ENCODE measurements around the gene C2orf76.
"Not testable (repeated sequence)": the region's sequence is repeated elsewhere in the genome, so short reads cannot be mapped to it uniquely, and the experiment has no call there.

Gene C2orf76

DNA sequence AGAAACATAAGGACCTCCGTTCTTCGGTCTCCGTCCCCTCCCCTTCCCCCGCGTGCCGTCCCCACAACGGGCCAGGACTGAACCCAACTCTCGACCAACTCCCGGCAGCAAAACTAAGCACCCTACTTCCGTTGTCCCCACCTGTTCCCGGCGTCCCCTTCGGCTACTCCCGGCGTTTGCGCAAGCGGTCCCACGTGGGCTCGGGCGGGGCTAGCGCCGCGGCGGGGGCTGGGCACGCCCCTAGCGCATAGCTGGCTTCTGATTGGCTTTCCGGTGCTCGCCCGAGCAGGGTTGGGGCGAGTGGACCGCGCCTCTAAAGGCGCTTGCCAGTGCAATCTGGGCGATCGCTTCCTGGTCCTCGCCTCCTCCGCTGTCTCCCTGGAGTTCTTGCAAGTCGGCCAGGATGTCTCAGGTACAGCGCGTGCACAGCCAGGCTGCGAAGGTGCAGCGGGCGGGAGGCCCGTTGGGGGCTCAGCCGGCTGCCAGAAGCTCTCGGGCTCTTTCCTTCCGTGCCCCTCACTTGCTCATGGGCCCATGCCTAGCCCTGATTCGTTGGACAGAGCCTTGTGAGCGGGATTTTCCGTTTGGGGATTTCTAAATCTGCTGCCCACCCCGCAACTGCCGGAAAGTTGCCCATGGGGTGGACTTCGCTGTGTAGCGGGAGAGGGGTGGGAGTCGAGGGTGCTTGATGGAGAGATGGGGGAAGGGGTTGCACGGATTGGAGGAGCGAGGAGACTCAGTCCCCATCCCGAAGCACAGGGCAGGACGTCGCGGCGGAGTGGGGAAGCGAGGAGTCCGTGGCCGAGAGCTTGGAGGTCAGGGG is at the start of gene C2orf76, which contains the start of gene DBI:
Gene C2orf76, minus strand, starts transcription at position 186 of the 823 bp plus-strand sequence. CDS start 26,875 bp downstream, outside the sequence.
Gene DBI, plus strand, starts transcription at position 329 of the 823 bp plus-strand sequence. Its CDS starts 75 bp downstream, at position 404.
- peak; percentile 97 for DNase-seq

DNA sequence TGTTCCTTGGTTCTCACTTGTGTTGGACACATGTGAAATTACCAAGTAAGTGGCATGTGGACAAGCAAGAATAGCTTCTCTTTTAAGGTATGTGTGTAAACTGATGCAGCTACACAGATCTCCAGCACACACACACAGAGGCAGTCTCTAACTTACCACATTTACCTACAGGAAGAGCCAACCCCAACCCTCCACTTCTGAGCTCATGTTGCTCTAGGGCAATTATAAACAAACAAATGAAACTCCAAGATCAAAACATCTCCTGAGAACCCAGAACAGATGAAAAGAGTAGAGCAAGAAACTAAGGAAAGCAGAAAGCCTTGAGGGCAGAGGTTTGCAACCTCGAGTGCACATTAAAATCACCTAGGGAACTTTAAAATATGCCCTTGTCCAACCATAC is 49.0 kb upstream of the C2orf76 start:
- no peak for DNase-seq

DNA sequence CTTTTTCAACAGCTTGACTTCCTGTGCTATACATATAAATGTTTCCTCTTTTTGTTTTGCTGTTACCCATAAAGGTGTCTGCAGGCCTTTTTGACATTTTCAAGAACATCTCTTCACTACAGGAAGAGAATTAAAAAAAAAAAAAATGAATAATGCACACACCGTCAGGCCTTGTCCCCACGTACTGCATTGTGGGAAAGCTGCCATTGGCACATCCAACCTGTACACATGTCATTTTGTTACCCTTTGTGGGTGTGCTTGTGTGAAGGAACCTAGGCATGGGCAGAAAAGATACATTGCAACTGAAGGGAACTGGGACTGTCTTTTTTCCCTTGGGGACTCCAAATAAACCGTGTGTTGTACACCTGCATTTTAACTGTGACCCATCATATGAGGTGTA is 48.3 kb upstream of the C2orf76 start:
- no peak for DNase-seq

DNA sequence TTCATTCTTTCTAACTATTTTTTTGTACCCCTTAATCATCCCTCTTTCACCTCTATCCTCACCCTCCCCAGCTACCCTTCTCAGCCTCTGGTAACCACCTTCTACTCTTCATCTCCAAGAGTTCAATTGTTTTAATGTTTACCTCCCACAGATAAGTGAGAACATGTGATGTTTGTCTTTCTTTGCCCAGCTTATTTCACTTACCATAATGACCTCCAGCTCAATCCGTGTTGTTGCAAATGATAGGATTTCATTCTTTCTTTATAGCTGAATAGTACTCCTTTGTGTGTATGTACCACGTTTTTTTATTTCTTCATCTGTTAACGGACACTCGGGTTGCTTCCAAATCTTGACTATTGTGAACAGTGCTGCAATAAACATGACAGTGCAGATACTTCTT is 42.9 kb upstream of the C2orf76 start:
- no peak for DNase-seq

DNA sequence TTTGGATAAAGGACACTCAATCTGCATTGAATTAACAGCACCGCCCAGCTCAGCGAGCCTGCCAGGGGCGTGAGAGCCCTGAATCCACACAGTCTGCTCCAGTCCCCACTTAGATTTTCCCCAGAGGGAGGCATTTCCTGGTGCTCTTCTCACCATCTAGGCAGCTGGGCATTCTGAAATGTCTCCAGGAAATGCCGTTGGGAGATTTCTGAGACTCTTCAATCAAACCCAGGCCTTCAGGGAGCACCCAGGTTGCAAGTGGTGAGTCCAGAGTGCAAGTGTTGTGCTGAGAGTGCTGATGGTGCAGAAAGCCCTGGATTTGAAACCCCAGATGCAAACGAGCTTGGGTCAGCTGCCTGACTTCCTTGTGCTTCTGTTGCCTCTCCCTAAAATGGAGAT is 41.6 kb upstream of the C2orf76 start:
- DNase-seq, result no peak

DNA sequence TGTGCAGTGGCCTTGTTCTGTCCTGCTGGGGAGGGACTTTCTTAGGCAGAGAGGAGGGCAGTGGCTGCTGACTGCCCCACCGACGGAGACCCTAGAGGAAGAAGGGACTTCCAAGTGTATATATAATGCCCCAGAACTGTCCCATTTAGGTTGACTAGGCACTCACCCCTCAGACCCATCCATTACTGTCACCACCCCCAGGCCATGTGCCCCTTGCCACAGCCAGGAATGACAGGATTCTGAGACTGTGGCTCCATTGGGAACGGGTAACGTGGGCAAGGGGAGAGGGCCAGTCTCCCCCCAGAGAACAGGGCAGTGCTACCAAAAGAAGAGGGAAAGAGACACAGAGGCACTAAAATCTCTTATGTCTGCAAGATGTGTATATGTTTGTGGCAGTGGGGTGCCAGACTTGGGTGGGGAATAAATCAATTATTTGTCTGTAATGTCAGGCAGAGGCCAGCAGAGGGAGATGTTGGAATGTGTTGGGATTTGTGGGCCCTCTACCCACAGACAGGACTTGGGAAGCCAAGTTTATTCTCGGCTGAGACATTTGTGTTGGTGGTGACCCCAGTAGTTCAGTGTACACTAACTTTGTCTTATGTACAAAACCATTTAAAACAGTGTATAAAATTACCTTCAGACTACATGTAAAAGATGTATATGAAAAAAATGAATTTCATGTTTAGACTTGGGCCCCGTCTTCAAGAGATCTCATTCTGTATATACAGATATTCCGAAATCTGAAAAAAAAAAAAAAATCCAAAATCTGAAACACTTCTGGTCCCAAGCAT is 41.0 kb upstream of the C2orf76 start:
- DNase-seq, result peak; percentile 73

DNA sequence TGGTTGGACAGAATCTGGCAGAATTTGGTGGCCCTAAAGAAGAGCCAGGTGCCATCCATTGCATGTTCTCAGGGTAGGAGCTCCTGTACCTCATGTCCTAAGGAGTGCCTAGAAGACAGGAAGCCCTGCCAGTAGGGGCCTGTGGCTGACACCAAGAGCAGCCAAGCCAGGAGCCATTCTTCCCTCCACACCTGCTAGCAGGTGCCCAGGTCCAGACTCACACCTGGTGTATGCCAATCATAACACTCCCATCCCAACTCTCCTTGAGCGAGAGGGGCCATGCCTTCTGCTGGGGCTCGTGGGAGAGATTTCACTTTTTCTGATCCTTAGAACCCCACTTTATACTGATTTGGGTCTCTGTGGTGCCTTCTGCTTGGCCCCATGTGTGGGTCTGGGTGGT is 38.5 kb upstream of the C2orf76 start:
- no peak for DNase-seq

DNA sequence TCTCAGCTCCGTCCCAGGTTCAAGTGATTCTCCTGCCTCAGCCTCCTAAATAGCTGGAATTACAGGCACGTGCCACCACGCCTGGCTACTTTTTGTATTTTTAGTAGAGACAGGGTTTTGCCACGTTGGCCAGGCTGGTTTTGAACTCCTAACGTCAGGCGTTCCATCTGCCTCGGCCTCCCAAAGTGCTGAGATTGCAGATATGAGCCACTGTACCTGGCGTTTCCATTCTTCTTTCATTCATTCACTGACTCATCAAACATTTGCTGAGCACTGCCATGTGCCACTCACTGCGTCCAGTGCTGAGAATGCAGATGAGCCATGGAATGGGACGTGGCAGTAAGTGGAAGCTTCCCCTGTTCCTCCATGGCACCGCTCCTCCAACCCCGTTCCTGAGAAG is 37.0 kb upstream of the C2orf76 start:
- DNase-seq, result not testable (repeated sequence)

DNA sequence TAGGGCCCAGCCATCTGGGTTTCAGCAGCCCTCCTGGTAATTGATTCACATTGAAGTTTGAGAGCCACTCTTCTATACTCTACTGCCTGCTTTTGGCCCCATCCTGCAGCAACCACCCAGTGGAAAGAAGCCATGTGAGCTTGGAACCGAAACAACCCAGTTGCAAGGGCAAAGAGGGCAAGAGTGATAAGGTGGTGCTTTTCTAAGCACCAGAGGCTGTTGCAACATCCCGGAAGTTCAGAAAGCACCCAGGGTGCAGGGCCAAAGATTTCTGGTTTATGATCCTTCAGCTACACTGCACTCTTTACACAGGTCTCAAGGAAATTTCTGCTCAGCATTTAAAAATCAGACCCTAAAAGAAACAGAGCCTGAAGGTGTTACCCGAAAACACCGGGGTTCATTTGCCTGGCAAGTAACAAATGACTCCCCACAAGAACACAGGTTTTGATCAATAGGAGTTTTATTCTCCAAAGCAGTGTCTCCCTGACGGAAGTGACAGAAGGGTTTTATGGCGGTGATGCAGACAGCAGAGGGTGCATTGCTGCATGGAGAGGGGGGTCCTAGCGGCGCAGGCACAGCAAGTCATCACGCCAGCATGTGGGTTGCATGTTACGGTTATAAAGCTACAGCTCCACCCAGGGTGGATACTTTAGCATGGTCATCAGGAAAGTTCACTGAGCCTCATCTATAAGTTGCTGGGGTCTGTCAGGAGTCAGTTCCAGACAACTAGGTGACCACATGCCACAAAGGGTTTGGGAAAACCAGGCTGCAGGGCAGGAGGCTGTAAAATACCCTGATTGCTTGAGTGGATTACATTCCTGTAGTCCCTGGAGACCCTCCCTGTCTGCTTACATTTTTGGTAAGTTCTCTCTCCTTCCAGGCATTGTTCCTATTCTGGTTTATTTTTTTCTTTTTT is 36.3 kb upstream of the C2orf76 start:
- peak; percentile 50 for DNase-seq

DNA sequence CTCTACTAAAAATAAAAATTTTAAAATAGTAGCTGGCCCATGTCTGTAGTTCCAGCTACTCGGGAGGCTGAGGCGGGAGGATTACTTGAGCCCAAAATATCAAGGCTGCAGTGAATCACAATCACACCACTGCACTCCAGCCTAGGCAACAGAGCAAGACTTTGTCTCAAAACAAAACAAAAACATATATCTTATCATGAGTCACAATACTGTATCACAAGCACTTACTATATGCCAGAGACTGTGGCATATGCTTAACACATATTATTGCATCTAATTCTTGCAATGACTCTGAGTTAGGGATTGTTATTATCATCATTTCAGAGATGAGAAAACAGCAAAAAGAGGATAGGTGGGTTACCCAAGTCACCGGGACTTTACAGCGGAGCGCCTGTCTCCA is 35.5 kb upstream of the C2orf76 start:
- no peak for DNase-seq

DNA sequence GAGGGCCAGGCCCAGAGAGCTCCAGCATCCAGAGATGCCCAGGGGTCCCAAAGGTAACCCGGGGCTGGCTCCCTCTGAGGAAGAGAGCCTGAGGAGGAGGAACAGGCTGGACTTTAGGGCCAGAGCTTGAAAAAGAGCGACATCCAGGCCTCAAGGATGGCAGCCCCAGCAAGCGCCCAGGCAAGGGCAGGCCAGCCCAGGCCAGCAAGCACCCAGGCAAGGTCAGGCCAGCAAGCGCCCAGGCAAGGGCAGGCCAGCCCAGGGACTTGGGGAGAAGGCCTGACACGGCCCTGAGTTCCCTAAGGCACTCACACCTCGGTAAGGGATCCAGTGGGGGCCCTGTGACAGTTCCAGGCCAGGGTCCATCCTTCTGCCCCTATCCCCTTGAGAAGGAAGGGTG is 30.6 kb upstream of the C2orf76 start:
- DNase-seq, result no peak

DNA sequence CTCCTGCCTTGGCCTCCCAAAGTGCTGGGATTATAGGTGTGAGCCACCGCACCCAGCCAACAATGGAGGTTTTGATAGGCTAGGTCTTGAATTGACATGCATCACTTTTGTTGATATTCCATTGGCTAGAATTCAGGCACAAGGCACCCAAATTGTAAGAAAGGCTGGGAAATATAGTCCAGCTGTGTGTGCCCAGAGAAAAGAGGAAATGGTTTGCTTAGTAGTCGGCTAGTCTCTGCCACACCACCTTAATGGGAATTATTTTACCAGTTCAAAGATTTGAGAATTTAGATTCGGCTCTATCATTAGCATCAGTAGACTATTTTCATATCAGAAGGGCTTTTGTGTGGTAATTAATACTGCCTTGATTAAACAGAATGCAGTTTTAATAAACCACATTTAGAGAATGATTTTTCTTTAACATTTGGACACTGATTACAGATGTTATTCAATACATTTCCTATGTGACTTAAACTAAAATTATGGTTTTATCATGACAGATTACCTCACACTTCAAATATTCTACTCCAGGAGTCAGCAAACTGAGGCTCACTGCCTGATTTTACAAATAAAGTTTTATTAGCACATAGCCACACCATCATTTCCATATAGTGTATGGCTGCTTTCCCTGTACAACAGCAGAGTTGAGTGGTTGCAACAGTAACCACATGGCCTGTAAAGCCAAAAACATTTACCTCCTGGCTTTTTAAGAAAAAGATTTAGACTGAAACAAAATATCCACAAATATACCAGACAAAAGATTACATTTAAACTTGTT is 27.5 kb upstream of the C2orf76 start:
- no peak for DNase-seq

DNA sequence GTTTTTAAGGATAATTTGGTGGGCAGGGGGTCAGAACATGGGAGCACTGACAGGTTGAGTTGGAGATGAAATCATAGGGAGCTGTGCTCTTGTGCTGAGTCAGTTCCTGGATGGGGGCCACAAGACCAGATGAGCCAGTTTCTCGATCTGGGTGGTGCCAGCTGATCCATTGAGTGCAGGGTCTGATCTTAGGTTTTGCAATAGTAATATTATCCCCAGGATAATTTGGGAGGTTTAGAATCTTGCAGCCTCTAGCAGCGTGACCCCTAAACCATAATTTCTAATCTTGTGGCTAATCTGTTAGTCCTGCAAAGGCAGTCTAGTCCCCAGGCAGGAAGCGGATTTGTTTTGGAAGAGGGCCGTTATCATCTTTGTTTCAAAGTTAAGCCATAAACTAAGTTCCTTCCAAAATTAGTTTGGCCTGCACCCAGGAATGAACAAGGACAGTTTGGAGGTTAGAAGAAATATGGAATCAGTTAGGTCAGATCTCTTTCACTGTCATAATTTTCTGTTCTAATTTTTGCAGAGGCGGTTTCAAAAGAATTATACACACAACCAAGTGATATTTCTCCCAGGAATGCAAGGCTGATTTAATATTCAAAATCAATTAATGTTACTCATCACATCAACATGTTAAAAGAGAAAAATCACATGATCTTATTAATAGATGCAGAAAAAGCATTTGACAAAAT is 23.1 kb upstream of the C2orf76 start:
- DNase-seq, result peak; percentile 23

DNA sequence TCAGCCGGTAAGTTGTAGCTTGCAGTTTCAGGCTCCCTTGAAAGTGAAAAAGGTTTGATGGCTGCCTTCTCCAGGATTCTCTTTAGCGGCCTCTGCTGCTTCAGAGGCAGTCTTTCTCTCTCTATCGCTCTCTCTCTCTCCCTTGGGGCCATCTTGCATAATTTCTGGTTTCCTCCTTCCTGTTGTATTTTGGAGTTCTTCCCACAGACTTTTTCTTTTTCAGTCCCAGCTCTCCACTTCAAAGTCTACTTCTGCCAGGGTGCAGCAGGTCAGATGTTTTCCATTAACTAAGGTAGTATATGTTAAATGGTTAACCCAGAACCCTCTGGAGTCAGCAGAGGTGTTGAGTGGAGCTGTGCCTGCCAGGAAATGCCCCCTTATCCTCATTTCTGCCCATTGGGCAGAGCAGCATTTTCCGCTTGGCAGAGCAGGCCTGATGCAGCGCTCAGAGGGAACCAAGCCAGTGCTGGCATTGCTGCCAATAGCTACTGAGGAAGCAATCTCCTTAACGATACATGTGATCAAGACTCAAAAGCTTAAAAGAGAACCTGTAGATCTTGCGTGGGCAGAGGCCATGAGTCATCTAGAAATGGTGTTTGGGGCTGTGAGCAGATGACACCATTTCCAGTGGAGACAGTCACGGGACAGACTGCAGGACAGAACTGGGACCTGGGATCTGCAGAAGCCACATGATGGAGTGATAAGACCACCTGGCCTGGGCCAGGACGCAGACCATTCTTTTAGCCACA is 20.9 kb upstream of the C2orf76 start:
- DNase-seq, result peak; percentile 54

DNA sequence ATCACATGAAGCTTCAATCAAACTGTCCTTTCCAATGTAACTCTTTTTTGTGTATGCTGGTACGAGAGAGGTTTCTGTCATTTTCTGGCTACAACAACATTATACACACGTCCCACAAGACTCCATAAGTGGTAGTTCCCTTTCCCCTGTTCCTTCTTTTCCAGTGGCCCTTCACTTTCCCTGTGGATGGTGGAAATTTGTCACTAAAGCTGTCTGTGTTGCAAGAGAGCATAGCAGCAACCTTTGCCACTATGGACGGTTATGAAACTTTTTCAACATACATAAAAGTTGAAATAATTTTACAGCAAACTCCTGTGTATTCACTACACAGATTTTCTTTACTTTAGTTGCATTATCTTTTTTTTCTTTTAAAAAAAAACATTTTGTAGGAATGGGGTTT is 18.8 kb upstream of the C2orf76 start:
- DNase-seq, result no peak

DNA sequence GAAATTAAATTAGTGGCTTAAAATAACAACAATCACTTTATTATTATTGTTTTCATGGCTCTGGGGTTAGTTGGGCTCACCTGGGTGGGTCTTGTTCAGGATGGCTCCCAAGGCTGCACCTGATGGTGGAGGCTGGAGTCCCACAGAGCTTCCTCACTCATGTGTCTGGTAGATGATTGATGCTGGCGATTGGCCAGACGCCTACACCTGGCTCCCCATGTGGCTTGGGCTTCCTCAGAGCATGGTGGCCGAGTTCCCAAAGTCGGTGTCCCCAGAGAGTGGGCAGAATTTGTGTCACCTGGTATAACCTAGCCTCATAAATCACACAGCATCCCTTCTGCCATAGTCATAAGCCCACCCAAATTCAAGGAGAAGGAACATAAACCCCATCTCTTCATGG is 18.3 kb upstream of the C2orf76 start:
- no peak for DNase-seq

DNA sequence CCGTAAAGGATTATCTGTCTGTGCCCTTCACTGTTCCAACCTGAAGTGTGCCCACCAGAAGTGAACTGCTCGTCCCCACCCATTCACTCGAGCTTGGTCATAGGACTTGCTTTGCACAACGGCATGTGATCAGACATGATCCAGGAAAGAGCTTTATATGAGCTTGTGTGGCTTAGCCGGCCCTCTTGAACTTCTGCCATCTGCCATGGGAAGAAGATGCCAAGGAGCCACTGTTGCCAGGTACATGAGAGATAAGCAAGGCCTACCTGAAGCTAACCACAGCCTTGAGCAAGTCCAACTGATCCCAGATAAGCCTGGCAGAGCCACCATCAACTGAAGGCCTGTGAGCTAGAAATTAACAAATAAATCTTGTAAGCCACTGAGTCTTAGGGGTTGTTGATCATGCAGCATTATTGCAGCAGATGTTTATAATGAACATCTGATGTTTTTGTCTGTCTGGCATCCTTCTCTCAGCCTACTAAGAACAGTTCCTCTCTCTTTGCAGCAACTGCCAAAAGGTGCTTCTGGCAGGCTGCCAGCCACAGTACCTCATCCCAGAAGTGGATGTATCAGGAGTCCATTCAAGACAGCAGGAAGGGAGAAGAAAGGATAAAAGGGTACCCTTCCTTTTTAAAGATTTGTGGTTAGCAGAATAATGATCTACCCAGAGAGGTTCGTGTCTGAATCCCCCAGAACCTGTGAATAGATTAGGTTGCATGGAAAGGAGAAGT is 16.9 kb upstream of the C2orf76 start:
- DNase-seq, result peak; percentile 10

DNA sequence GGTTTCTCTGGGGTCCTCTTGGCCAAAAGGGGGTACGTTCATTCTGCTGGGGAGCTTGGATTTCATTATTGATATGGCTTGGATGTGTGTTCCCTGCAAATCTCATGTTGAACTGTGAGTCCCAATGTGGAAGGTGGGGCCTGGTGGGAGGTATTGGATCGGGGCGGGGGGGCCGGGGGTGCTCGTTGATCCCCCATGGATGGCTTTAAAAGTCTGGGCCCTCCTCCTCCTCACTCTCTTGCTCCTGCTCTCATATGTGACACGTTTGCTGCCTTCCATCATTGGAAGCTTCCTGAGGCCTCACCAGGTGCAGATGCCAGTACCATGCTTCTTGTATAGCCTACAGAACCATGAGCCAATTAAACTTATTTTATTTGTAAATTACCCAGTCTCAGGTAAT is 11.9 kb upstream of the C2orf76 start:
- DNase-seq, result no peak

DNA sequence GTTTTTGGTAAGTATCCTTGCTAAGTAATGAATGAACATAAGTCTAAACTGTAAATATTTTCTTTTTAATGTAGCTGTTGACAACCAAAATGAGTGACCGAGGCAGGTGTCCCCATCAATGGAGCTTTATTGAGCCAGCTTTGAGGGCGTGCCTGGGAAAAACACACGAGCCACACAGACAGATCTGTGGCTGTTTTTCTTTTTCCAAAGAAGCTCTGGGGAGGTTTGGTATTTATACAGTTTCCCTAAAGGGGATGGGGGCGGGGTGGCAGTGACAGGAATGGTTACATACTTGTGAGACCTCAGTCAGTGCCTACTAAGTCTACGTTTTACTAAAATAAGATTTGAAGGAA is 11.3 kb upstream of the C2orf76 start:
- DNase-seq, result peak; percentile 61

Data from OCI-M1 (cell line).